AG04449 (cell line): Measurements from ENCODE around the gene CD44.

ENCODE experiments used
- CTCF ChIA-PET: fragments of 350-600 bp; formaldehyde crosslinking; extraction: SDS; loops from one replicate; lab custom pipeline; 2021; ENCODE audit warnings: antibody characterized with exemption; lab: Yijun Ruan, JAX
- POLR2A ChIA-PET: fragments of 400-600, 350-600 bp; formaldehyde crosslinking; extraction: SDS; loops from one replicate; lab custom pipeline; 2020; ENCODE audit warnings: antibody characterized with exemption, inconsistent platforms; lab: Yijun Ruan, JAX
- DNase-seq: peaks from one replicate; pipeline ENCODE4 v3.0.0-alpha.2; 2010; ENCODE audit warnings: low read depth, low spot score
- H3K4me3 ChIP-seq: 2 replicates; pipeline ENCODE4 v1.5.1; 2011; ENCODE audit warnings: low read depth, mild to moderate bottlenecking, control low read depth, low read length
- CTCF ChIP-seq: IDR thresholded peaks from one replicate; pipeline ENCODE4 v1.5.1; 2011; ENCODE audit warnings: mild to moderate bottlenecking, moderate library complexity, low read length, control low read depth, inconsistent platforms; ENCODE audit not compliant: insufficient read depth; ENCODE audit errors: missing control alignments

CD44 gene

GRCh38 chr11:35228328-35228725, 89.4 kb downstream of the CD44 start:
- no peak for DNase-seq
- POLR2A ChIA-PET: no interaction called here
- CTCF ChIA-PET: interaction anchor here (0.9 kb wide), 2 partner anchors 7 to 12 kb away, joined by 3 read pairs; no protein-coding TSS in a partner anchor
- no peak for TF ChIP-seq CTCF
- no peak overlapping the region for H3K4me3 ChIP-seq

DNA sequence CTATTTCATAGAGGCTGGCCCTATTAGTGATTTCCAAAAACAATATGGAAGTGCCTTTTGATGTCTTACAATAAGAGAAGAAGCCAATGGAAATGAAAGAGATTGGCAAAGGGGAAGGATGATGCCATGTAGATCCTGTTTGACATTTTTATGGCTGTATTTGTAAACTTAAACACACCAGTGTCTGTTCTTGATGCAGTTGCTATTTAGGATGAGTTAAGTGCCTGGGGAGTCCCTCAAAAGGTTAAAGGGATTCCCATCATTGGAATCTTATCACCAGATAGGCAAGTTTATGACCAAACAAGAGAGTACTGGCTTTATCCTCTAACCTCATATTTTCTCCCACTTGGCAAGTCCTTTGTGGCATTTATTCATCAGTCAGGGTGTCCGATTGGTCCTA, 91.4 kb downstream of the CD44 start:
- no peak for DNase-seq
- H3K4me3 ChIP-seq: no peak overlapping the region
- ChIA-PET CTCF (interaction anchor here (1.2 kb wide), 1 partner anchor 9 kb away, joined by 4 read pairs; no protein-coding TSS in a partner anchor), POLR2A (no interaction called here)
- TF ChIP-seq CTCF: no peak

GRCh38 chr11:35231076-35231860, 92.3 kb downstream of the CD44 start:
- CTCF ChIA-PET: no interaction called here
- H3K4me3 ChIP-seq: no peak overlapping the region
- DNase-seq: no peak

DNA sequence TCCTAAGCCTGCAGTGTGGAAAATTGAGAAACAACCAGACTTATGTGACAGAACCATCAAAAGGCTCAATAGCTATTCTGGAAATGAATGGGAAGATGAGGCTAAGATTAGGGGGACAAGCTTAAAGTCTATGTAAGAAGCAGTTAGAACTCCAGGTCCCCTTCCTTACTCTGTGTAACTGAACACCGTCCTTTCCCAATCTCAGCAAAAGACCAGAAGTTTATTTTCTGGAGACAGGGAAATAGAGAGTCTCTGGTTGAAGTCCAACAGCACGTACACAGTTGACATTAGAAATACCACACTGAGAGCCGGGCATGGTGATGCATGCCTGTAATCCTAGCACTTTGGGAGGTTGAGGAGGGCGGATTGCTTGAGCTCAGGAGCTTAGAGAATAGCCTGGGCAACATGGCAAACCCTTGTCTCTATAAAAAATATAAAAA, 93.9 kb downstream of the CD44 start:
- CTCF ChIA-PET: interaction anchor here (1.3 to 1.8 kb wide), 3 partner anchors 9 to 156 kb away, joined by 3 to 4 read pairs (median 3); no protein-coding TSS in a partner anchor
- DNase-seq: no peak
- no peak for TF ChIP-seq CTCF
- POLR2A ChIA-PET: no interaction called here
- H3K4me3 ChIP-seq: no peak overlapping the region

More at GRCh38 chr11:35231076-35231860, 92.3 kb downstream of the CD44 start:
- POLR2A ChIA-PET: no interaction called here
- TF ChIP-seq CTCF: no peak

DNA sequence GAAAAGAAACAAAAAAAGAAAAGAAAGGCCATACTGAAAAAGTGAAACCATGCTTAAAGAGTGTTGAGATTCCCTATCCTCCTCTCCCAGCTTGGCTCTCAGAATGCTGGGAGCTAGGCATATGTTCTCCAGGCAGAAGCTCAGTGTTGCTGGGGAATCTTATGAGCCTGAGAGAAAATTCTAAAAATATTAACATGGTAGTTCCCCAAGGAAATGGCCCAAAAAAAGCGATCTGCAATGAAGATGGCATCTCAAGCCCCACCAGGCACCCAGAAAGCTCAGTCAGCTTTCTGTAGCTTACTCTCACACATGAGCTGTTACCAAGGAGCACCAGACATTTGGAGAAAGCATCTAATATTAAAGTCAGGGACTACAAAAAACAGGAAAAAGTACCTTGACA, 94.5 kb downstream of the CD44 start:
- DNase-seq: no peak
- POLR2A ChIA-PET: no interaction called here
- CTCF ChIA-PET: interaction anchor here (1.3 to 1.8 kb wide), 3 partner anchors 10 to 156 kb away, joined by 3 to 4 read pairs (median 3); no protein-coding TSS in a partner anchor
- no peak overlapping the region for H3K4me3 ChIP-seq
- TF ChIP-seq CTCF: no peak

DNA sequence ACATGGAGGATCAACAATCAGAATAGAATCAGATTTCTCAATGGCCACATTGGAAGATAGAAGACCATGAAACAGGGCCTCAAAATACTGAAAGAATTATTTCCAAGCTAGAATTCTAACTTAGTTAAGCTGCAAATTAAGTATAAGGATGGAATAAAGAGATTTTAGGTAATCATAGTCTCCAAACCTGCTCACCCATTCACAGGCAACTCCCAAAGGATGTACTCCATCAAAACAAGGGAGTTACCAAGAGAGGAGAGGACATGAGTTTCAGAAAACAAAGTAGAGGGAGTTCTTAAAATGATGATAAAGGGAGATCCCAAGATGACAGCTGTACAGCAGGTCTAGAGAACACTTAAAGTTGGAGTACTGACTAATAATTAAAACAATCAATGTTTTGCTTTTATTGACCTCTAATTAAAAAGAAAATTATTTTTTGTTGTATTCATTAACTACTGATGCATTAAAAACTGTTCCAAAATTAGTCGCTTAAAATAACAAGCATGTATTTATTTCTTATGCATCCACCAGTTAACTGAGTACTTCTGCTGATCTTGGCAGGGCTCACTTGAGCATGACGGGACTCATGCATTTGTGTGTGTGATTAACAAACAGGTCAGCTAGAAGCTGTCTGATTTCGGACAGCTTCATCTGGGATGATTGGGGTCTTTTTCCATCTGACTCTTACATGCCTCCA, 95.6 kb downstream of the CD44 start:
- DNase-seq: no peak
- ChIA-PET CTCF (interaction anchor here (1.4 to 1.8 kb wide), 2 partner anchors 11 to 16 kb away, joined by 3 to 4 read pairs; no protein-coding TSS in a partner anchor), POLR2A (no interaction called here)
- TF ChIP-seq CTCF: no peak
- no peak overlapping the region for H3K4me3 ChIP-seq
